Stomach (tissue), 9 donors: ENCODE measurements around the gene OSBP2. TPM values are rescaled to one million over a fixed set of nuclear protein-coding genes. Genes with fewer than 3 reads are reported as not detected.

Source experiments
- DNase-seq, 2 donors: peaks; one replicate each; pipeline versions ENCODE4 v3.0.0 to v3.0.0-alpha.2; 2013 to 2019
- H3K27ac ChIP-seq, 5 donors: fragments of 200-600 bp in 4 of 5; sonication (generic) in 4 of 5; one replicate each; pipeline ENCODE4 v1.5.1; 2013 to 2019; ENCODE audit warnings: mild to moderate bottlenecking in 1 of 5, moderate library complexity in 1 of 5
- H3K27me3 ChIP-seq, 3 donors: fragments of 200-600 bp; sonication (generic); one replicate each; pipeline ENCODE4 v1.5.1; 2017 to 2019; ENCODE audit warnings: mixed run types in 1 of 3
- H3K36me3 ChIP-seq, 4 donors: fragments of 200-600 bp; sonication (generic); 1 replicate in 3 of 4; 2 replicates in 1 of 4; pipeline ENCODE4 v1.5.1; 2016 to 2019
- H3K4me1 ChIP-seq, 4 donors: fragments of 200-600 bp; sonication (generic); one replicate each; pipeline ENCODE4 v1.5.1; 2016 to 2019
- H3K4me3 ChIP-seq, 4 donors: fragments of 200-600 bp; sonication (generic) in 3 of 4; one replicate each; pipeline ENCODE4 v1.5.1; 2016 to 2019; ENCODE audit warnings: mild to moderate bottlenecking in 1 of 4
- H3K9me3 ChIP-seq, 4 donors: fragments of 200-600 bp; sonication (generic); one replicate each; pipeline ENCODE4 v1.5.1; 2016 to 2019
- CTCF ChIP-seq, 7 experiments: fragments of 450-650 bp in 4 of 7; fragments of 200-600 bp in 3 of 7; sonication (generic) in 3 of 7; IDR thresholded peaks; one replicate each; pipeline ENCODE4 v1.5.1; 2016 to 2019; ENCODE audit warnings: antibody characterized with exemption in 7 of 7, control low read depth in 2 of 7, mild to moderate bottlenecking in 1 of 7
- EP300 ChIP-seq: sonication (generic); formaldehyde crosslinking; IDR thresholded peaks from one replicate; pipeline ENCODE4 v1.6.1; 2017; ENCODE audit warnings: antibody characterized with exemption
- POLR2A ChIP-seq, 4 donors: fragments of 450-650 bp; IDR thresholded peaks; one replicate each; pipeline ENCODE4 v1.6.1; 2016; ENCODE audit warnings: antibody characterized with exemption in 4 of 4, control low read depth in 2 of 4, mild to moderate bottlenecking in 1 of 4, moderate library complexity in 1 of 4
- POLR2AphosphoS5 ChIP-seq, 3 donors: sonication (generic); formaldehyde crosslinking; IDR thresholded peaks; one replicate each; pipeline ENCODE4 v1.6.1; 2016; ENCODE audit warnings: antibody characterized with exemption in 3 of 3
- WGBS, 5 donors: extraction: QIAGEN DNeasy Blood & Tissue Kit in 3 of 5; methylation state at CpG; one replicate each; pipeline versions ENCODE4 v1.1.5 to v1.1.7; 2013 to 2018; 5-methylcytosine and 5-hydroxymethylcytosine counted together
- intact Hi-C: fragments of 100-400 bp; cut with DNase I; formaldehyde crosslinking; loops from one replicate; pipeline ENCODE4 v1.15.1; 2023; ENCODE audit warnings: low total_unique reads
- polyA plus RNA-seq, 3 donors: library from polyadenylated mRNA; stranded (reverse); fragments of 200-250 nt; gene quantifications; one replicate each; pipeline ENCODE4 v1.2.3, GENCODE V29; 2013
- total RNA-seq, 5 donors: library from RNA; depleted of rRNA; stranded (reverse); fragments of >200 nt; gene quantifications; one replicate each; pipeline versions ENCODE4 v1.1.0 to v1.2.3, GENCODE V29; 2014 to 2016
- donor health status: healthy with polysubstance abuse.
- donor health status: Bipolar disorder and iron deficiency.
- donor health status: healthy.

OSBP2 gene
- total and polyA plus RNA-seq, 8 donors = 0.58 to 9.5 (median 1.8) TPM; not detected in 1

- DNase-seq = no peak
- WGBS, 5 donors = 89 to 100% (median 98%) methylated on average over 1 of the region's 1 CpG
- H3K27me3 ChIP-seq = no peaks in the 10 kb centered on the region
These were observed 17.4 kb downstream of the OSBP2 start for GRCh38 chr22:30712094-30712493.

DNA sequence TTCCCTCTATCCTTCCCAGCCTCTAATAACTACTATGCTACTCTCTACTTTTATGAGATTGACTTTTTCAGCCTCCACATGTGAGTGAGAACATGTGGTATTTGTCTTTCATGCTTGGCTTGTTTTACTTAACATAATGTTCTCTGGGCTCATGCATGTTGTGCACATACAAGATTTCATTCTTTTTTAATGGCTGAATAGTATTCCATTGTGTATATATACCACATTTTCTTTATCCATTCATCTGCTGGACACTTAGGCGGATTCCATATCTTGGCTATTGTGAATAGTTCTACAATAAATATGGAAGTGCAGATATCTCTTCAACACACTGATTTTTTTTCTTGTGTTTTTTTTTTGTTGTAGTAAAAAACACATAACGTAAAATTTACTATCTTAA is 19.4 kb downstream of the OSBP2 start:
- H3K4me3 ChIP-seq = no peak overlapping the region
- no peaks in the 10 kb centered on the region for H3K27me3 ChIP-seq
- DNase-seq = no peak
- no peaks in the 10 kb centered on the region for H3K36me3 ChIP-seq
- H3K4me1 ChIP-seq = no peaks in the 10 kb centered on the region
- no peak for TF ChIP-seq EP300
- TF ChIP-seq POLR2AphosphoS5 (IDR thresholded peaks at IDR 0.05) = no peak
- TF ChIP-seq POLR2A (IDR thresholded peaks at IDR 0.05) = no peak
- no peak for TF ChIP-seq CTCF (IDR thresholded peaks at IDR 0.05)
- 93 to 97% (median 95%) methylated on average over 2 of the region's 2 CpGs for WGBS, 5 donors
- H3K27ac ChIP-seq = no peak overlapping the region
- intact Hi-C loops = no loop called here
- H3K9me3 ChIP-seq = no peaks in the 10 kb centered on the region

More at GRCh38 chr22:30712094-30712493, 17.4 kb downstream of the OSBP2 start:
- intact Hi-C loops = no loop called here
- Histone ChIP-seq H3K27ac (no peak overlapping the region), H3K4me3 (no peak overlapping the region), H3K9me3 (no peaks in the 10 kb centered on the region), H3K4me1 (no peaks in the 10 kb centered on the region), H3K36me3 (no peaks in the 10 kb centered on the region)
- TF ChIP-seq CTCF (IDR thresholded peaks at IDR 0.05) (no peak), EP300 (no peak)

DNA sequence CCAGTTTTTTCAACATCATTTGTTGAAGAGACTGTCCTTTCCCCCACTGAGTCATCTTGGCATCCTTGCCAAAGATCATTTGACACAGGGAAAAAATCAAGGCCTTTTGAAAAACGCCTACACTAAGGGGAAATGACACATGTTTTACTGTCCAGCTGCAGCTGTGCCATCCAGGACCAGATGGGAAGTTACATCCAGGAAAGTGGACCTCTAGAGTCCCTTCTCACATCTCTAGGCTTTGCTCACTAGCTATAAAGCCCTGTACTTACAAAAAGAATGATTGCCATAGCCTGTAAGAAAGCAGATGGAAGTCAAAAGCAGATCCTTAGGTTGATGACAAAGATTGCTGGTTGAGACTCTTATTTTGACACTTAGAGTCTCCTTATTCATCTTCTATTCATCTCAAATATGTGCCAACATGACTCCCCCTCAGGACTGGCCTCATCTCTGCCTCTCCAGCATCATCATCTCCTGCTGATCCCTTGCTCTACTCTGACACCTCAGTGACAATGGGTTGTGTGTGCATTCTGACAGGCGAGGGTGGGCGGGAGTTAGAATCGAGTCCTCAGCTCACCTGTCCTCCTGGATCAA is 22.8 kb downstream of the OSBP2 start:
- no peak for DNase-seq
- H3K4me1 ChIP-seq = no peaks in the 10 kb centered on the region
- H3K9me3 ChIP-seq = no peaks in the 10 kb centered on the region
- H3K36me3 ChIP-seq = no peaks in the 10 kb centered on the region
- TF ChIP-seq POLR2AphosphoS5 (IDR thresholded peaks at IDR 0.05) = no peak
- TF ChIP-seq CTCF (IDR thresholded peaks at IDR 0.05) = no peak
- no peak for TF ChIP-seq EP300
- no peak for TF ChIP-seq POLR2A (IDR thresholded peaks at IDR 0.05)
- 70 to 86% (median 83%) methylated on average over 4 of the region's 4 CpGs for WGBS, 5 donors
- H3K27ac ChIP-seq = no peak overlapping the region
- no peak overlapping the region for H3K4me3 ChIP-seq
- intact Hi-C loops = no loop called here
- H3K27me3 ChIP-seq = no peaks in the 10 kb centered on the region

DNA sequence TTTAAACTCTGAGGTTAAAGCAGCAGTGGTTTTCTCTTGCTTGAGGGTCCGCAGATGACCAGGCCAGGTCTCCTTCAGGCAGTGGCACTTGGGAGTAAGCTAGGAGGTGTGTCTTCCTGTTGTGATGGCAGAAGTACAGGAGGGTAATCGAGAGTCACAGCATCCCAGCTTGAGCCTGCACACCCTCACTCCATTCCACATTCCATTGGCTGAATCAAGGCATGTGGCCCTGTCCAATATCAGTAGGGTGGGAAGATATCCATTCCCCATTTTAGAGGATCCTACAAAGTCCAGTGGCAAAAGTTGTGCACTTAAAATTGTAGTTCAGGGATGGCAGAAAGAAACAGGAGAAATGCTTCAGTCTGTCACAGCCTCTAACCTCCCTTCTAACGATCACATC is 23.3 kb downstream of the OSBP2 start:
- DNase-seq = no peak
- H3K27me3 ChIP-seq = no peaks in the 10 kb centered on the region
- 81 to 92% (median 86%) methylated on average over 3 of the region's 3 CpGs for WGBS, 5 donors
- intact Hi-C loops = no loop called here
- TF ChIP-seq POLR2AphosphoS5 (IDR thresholded peaks at IDR 0.05) (no peak), EP300 (no peak), CTCF (IDR thresholded peaks at IDR 0.05) (no peak), POLR2A (IDR thresholded peaks at IDR 0.05) (no peak)
- no peaks in the 10 kb centered on the region for H3K9me3 ChIP-seq
- H3K4me1 ChIP-seq = no peaks in the 10 kb centered on the region
- H3K36me3 ChIP-seq = no peaks in the 10 kb centered on the region
- no peak overlapping the region for H3K27ac ChIP-seq
- H3K4me3 ChIP-seq = no peak overlapping the region
